ENCODE measurements around the gene SERPIND1.

GRCh38 chr22:20813056-20813455 lies 39.1 kb downstream of the SERPIND1 start:
- TF ChIP-seq POLR2AphosphoS5 (IDR thresholded peaks at IDR 0.05; ENCODE audit: low read depth, low read length) (no peak), REST (IDR thresholded peaks at IDR 0.05; ENCODE audit: insufficient read depth in 1 of 2, low read depth in 2 of 2, low read length in 2 of 2) (no peak), SIN3A (IDR thresholded peaks at IDR 0.05; ENCODE audit: borderline replicate concordance, insufficient read depth, low read length) (no peak), TAF1 (IDR thresholded peaks at IDR 0.05; ENCODE audit: borderline replicate concordance, insufficient read depth, low read length) (no peak), FOXP2 (optimal IDR thresholded peaks at IDR 0.05; ENCODE audit: borderline replicate concordance, extremely low read depth, extremely low read length, insufficient read depth) (no peak)

Measured in PFSK-1 (cell line).